ENCODE results near the gene SFMBT2. TPM values are rescaled to one million over a fixed set of nuclear protein-coding genes. Genes with fewer than 3 reads are reported as not detected.

SFMBT2 gene
- total and polyA plus RNA-seq, 2 of the 13 experiments (the other 11 are each of a cell fraction or from before 2014, with no cell fraction given): 0.01 to 0.02 TPM

DNA sequence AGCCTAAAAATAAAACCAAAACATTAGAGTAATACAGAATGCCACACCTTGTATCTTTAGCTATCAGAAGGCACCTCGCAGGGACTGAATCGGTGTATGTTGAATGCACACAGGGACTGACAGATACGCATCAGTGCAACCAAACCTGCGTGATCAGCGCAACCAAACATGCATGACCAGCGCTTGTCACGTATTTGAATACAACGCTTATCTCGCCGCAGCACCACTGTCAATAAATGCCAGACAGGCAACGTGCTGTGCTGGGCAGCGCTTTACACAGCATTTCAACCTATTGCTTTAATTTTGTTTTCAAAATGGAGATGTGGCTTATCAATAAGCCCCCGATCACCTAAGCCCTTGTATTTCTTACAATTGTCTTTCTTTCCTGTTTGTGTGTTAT lies 242.4 kb downstream of the SFMBT2 start (continued):
- TF ChIP-seq, protein P1, sequence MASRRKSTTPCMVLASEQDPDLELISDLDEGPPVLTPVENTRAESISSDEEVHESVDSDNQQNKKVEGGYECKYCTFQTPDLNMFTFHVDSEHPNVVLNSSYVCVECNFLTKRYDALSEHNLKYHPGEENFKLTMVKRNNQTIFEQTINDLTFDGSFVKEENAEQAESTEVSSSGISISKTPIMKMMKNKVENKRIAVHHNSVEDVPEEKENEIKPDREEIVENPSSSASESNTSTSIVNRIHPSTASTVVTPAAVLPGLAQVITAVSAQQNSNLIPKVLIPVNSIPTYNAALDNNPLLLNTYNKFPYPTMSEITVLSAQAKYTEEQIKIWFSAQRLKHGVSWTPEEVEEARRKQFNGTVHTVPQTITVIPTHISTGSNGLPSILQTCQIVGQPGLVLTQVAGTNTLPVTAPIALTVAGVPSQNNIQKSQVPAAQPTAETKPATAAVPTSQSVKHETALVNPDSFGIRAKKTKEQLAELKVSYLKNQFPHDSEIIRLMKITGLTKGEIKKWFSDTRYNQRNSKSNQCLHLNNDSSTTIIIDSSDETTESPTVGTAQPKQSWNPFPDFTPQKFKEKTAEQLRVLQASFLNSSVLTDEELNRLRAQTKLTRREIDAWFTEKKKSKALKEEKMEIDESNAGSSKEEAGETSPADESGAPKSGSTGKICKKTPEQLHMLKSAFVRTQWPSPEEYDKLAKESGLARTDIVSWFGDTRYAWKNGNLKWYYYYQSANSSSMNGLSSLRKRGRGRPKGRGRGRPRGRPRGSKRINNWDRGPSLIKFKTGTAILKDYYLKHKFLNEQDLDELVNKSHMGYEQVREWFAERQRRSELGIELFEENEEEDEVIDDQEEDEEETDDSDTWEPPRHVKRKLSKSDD (CRISPR knock-in tag; IDR thresholded peaks at IDR 0.05; ENCODE audit: low read depth): no peak
- no peak for TF ChIP-seq ZNF350 (CRISPR knock-in tag; IDR thresholded peaks at IDR 0.05; ENCODE audit: borderline replicate concordance, low read depth)
- TF ChIP-seq, protein P2, sequence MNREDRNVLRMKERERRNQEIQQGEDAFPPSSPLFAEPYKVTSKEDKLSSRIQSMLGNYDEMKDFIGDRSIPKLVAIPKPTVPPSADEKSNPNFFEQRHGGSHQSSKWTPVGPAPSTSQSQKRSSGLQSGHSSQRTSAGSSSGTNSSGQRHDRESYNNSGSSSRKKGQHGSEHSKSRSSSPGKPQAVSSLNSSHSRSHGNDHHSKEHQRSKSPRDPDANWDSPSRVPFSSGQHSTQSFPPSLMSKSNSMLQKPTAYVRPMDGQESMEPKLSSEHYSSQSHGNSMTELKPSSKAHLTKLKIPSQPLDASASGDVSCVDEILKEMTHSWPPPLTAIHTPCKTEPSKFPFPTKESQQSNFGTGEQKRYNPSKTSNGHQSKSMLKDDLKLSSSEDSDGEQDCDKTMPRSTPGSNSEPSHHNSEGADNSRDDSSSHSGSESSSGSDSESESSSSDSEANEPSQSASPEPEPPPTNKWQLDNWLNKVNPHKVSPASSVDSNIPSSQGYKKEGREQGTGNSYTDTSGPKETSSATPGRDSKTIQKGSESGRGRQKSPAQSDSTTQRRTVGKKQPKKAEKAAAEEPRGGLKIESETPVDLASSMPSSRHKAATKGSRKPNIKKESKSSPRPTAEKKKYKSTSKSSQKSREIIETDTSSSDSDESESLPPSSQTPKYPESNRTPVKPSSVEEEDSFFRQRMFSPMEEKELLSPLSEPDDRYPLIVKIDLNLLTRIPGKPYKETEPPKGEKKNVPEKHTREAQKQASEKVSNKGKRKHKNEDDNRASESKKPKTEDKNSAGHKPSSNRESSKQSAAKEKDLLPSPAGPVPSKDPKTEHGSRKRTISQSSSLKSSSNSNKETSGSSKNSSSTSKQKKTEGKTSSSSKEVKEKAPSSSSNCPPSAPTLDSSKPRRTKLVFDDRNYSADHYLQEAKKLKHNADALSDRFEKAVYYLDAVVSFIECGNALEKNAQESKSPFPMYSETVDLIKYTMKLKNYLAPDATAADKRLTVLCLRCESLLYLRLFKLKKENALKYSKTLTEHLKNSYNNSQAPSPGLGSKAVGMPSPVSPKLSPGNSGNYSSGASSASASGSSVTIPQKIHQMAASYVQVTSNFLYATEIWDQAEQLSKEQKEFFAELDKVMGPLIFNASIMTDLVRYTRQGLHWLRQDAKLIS (CRISPR knock-in tag; IDR thresholded peaks at IDR 0.05): no peak
- TF ChIP-seq KDM3A (CRISPR knock-in tag; IDR thresholded peaks at IDR 0.05; ENCODE audit: low read depth): no peak
- no peak for TF ChIP-seq NFIB (CRISPR knock-in tag; IDR thresholded peaks at IDR 0.05; ENCODE audit: borderline replicate concordance)
- TF ChIP-seq, protein P3, sequence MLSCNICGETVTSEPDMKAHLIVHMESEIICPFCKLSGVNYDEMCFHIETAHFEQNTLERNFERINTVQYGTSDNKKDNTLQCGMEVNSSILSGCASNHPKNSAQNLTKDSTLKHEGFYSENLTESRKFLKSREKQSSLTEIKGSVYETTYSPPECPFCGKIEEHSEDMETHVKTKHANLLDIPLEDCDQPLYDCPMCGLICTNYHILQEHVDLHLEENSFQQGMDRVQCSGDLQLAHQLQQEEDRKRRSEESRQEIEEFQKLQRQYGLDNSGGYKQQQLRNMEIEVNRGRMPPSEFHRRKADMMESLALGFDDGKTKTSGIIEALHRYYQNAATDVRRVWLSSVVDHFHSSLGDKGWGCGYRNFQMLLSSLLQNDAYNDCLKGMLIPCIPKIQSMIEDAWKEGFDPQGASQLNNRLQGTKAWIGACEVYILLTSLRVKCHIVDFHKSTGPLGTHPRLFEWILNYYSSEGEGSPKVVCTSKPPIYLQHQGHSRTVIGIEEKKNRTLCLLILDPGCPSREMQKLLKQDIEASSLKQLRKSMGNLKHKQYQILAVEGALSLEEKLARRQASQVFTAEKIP (CRISPR knock-in tag; IDR thresholded peaks at IDR 0.05; ENCODE audit: borderline replicate concordance): no peak
- TF ChIP-seq ZSCAN31 (CRISPR knock-in tag; IDR thresholded peaks at IDR 0.05; ENCODE audit: low read depth): no peak
- TF ChIP-seq, protein P4, sequence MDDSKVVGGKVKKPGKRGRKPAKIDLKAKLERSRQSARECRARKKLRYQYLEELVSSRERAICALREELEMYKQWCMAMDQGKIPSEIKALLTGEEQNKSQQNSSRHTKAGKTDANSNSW (CRISPR knock-in tag; IDR thresholded peaks at IDR 0.05; ENCODE audit: borderline replicate concordance): no peak
- no peak for TF ChIP-seq SIN3B (IDR thresholded peaks at IDR 0.05; ENCODE audit: low read length)
- TF ChIP-seq, protein P5, sequence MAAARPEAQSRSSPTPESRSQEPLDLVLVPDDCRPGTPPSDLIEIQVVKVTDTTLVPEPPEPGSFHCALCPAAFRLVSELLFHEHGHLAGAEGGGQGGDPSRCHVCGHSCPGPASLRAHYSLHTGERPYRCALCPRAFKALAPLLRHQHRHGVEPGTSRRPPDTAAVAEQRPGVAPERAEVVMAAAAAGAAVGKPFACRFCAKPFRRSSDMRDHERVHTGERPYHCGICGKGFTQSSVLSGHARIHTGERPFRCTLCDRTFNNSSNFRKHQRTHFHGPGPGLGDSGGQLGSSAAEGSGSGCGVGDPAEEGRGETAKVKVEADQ (CRISPR knock-in tag; IDR thresholded peaks at IDR 0.05; ENCODE audit: borderline replicate concordance): no peak
- no peak for TF ChIP-seq ONECUT2 (CRISPR knock-in tag; IDR thresholded peaks at IDR 0.05)

Data from HepG2 (cell line).